ENCODE measurements around the gene MAN2A1. TPM values are rescaled to one million over a fixed set of nuclear protein-coding genes. Genes with fewer than 3 reads are reported as not detected.

Gene MAN2A1
- total RNA-seq, 1 experiment from 2014 or later = 78.0 TPM

DNA sequence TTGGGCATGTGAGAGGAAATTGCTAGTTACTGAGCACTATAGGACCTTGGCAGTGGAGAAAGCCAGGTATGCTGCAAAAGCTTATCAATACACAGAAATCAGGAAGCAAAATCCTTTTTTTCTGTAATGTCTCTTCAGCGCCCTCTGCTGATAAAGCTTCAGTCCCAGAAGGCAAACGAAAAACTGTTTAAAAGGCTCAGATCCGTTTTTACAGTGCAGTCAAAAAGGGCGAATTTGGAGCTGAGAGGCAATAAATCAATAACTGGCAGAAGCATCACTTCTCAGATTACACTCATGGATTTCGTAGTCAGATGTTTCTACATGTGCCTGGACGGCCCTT, 1.1 kb upstream of the MAN2A1 start:
- Mint-ChIP-seq H3K27me3 (ENCODE audit: low read depth) (no peaks in the 10 kb centered on the region; the same call in 1 of the 2 replicates), H3K4me1 (peaks cover 22 to 28% of the 10 kb centered on the region in 2 experiments), H3K9me3 (peaks cover 3 to 8% of the 10 kb centered on the region in 2 experiments; a peak in 3 of 5 replicates), H3K36me3 (ENCODE audit: insufficient read depth in 1 of 3, low read depth in 3 of 3) (peaks cover 11 to 15% (median 12%) of the 10 kb centered on the region in 3 experiments; a peak in 5 of 7 replicates), H3K27ac (peak overlapping the region; percentile 99), H3K4me3 (peak overlapping the region; percentile 79 to 94)
- Histone ChIP-seq H4K8ac (replicated peaks; ENCODE audit: insufficient read length, low read depth, low read length) (no peak overlapping the region), H3K23me2 (ENCODE audit: insufficient read length, low read depth, low read length, poor library complexity, severe bottlenecking) (peaks cover 8% of the 10 kb centered on the region), H2BK5ac (ENCODE audit: insufficient read length, low read length) (no peak overlapping the region), H3K4me2 (ENCODE audit: insufficient read depth, insufficient read length, low read length) (peak overlapping the region; percentile 29), H3K4me1 (ENCODE audit: insufficient read depth, low read length) (peaks cover 3% of the 10 kb centered on the region; the same call in 1 of the 2 replicates), H3K27me3 (ENCODE audit: insufficient read depth, low read length) (no peaks in the 10 kb centered on the region), H2BK20ac (ENCODE audit: low read depth, low read length, poor library complexity, severe bottlenecking) (no peak overlapping the region), H3K79me1 (ENCODE audit: insufficient read depth, low read depth, low read length, poor library complexity, severe bottlenecking) (no peaks in the 10 kb centered on the region), H3K27ac (ENCODE audit: insufficient read length, low read depth, low read length) (no peak overlapping the region), H4K91ac (ENCODE audit: insufficient read length, low read depth, low read length) (no peak overlapping the region), H3K79me2 (ENCODE audit: insufficient read depth, low read length) (peaks cover 20% of the 10 kb centered on the region; the same call in 1 of the 2 replicates), H3K56ac (ENCODE audit: insufficient read length, low read depth, low read length) (no peak overlapping the region), H4K5ac (ENCODE audit: insufficient read length, low read depth, low read length) (no peak overlapping the region), H3K18ac (ENCODE audit: insufficient read length, low read depth, low read length) (peak overlapping the region; percentile 82), H3T11ph (ENCODE audit: low read length) (no peak overlapping the region), H3K4ac (ENCODE audit: low read depth, low read length) (no peak overlapping the region), H2BK15ac (ENCODE audit: low read depth, low read length) (no peak overlapping the region), H2BK12ac (ENCODE audit: insufficient read length, low read depth, low read length) (no peak overlapping the region), H3K9me3 (ENCODE audit: control insufficient read depth, low read depth, low read length) (no peaks in the 10 kb centered on the region), H2AFZ (ENCODE audit: low read length) (no peak overlapping the region), H2AK5ac (ENCODE audit: insufficient read length, low read length) (no peak overlapping the region), H4K20me1 (ENCODE audit: control insufficient read depth, insufficient read depth, insufficient read length) (no peaks in the 10 kb centered on the region), H2BK120ac (ENCODE audit: low read depth, low read length, poor library complexity, severe bottlenecking) (no peak overlapping the region), H3K9ac (ENCODE audit: extremely low read depth, insufficient read length, low read length) (no peak overlapping the region), H3K23ac (ENCODE audit: insufficient read length, low read depth, low read length) (no peak overlapping the region), H3K14ac (ENCODE audit: insufficient read depth, low read length) (no peak overlapping the region)
- no CpG with 5 or more reads among the region's 6 CpGs for WGBS (ENCODE audit: extremely low coverage, insufficient read length, low lambda C conversion rate)
- TF ChIP-seq, protein P1, sequence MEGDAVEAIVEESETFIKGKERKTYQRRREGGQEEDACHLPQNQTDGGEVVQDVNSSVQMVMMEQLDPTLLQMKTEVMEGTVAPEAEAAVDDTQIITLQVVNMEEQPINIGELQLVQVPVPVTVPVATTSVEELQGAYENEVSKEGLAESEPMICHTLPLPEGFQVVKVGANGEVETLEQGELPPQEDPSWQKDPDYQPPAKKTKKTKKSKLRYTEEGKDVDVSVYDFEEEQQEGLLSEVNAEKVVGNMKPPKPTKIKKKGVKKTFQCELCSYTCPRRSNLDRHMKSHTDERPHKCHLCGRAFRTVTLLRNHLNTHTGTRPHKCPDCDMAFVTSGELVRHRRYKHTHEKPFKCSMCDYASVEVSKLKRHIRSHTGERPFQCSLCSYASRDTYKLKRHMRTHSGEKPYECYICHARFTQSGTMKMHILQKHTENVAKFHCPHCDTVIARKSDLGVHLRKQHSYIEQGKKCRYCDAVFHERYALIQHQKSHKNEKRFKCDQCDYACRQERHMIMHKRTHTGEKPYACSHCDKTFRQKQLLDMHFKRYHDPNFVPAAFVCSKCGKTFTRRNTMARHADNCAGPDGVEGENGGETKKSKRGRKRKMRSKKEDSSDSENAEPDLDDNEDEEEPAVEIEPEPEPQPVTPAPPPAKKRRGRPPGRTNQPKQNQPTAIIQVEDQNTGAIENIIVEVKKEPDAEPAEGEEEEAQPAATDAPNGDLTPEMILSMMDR (conservative IDR thresholded peaks at IDR 0.05) = peak; percentile 75
- no peak for DNase-seq

Measured in H9 (cell line).